GM12801 (cell line): ENCODE measurements around the gene AKNA.

Experiments
- CTCF ChIP-seq: IDR thresholded peaks from one replicate; pipeline ENCODE4 v1.5.1; 2011; ENCODE audit warnings: control low read depth; ENCODE audit not compliant: insufficient read length; ENCODE audit errors: extremely low read depth

The AKNA gene

GRCh38 chr9:114431770-114432169 lies 44.0 kb upstream of the AKNA start:
- TF ChIP-seq CTCF = no peak

DNA sequence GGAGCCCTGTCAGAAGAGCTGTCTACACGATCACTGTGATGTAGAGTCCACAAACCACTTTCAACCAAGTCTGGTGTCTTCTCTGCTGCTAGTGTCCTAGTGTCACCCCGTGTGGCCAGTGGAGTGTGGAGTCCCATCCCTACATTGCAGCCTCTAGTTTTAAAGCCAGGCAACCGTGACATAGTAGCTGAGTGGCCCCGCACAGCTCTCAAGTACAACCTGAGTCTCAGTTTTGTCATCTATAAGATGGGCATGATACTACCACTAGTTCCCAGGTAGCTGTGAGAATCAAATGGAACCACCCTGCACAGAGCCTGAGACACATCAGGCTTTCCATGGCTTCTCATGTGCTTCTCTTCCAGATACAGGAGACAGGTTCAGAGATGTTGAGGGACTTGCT lies 43.2 kb upstream of the AKNA start:
- no peak for TF ChIP-seq CTCF

GRCh38 chr9:114430457-114430856 lies 42.7 kb upstream of the AKNA start:
- TF ChIP-seq CTCF = no peak

DNA sequence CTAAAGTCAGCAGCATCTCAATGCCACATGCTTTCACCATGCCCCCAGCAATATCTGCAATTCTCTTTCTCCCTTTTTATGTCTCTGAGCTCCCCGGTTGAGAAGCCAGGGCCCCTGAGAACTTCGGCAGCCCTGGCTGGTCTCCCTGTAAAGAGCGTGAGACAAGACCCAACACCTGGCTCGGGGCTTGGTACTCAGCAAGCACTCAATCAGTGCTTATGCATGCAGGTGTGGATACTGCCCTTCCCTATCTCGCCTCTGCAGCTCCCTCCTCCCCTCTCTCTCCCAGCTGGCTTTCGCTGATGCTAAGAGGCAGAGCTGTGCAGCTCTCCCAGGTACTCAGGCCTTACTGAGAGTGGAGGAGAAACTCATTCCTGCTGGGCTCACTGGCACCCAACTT lies 41.7 kb upstream of the AKNA start:
- no peak for TF ChIP-seq CTCF

DNA sequence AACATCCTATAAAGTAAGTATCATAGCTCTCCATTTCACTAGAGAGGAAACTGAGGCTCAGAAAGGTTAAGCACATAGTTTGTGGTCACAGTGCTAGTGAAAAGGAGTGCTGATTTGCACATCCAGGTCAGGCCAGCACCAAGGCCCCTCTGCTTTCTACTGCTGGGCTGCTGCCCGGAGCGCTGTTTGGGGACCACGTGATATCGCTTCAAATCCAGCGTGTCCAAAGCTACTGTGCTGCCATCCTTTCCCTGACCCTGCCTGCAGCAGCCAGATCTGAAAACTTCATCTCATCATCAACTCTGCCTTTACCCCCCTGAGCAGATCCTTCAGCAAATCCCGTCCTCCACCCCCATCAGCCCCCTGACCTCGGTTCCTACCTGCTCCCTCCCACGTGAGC lies 40.7 kb upstream of the AKNA start:
- TF ChIP-seq CTCF = no peak

GRCh38 chr9:114427644-114428043 lies 39.9 kb upstream of the AKNA start:
- no peak for TF ChIP-seq CTCF

DNA sequence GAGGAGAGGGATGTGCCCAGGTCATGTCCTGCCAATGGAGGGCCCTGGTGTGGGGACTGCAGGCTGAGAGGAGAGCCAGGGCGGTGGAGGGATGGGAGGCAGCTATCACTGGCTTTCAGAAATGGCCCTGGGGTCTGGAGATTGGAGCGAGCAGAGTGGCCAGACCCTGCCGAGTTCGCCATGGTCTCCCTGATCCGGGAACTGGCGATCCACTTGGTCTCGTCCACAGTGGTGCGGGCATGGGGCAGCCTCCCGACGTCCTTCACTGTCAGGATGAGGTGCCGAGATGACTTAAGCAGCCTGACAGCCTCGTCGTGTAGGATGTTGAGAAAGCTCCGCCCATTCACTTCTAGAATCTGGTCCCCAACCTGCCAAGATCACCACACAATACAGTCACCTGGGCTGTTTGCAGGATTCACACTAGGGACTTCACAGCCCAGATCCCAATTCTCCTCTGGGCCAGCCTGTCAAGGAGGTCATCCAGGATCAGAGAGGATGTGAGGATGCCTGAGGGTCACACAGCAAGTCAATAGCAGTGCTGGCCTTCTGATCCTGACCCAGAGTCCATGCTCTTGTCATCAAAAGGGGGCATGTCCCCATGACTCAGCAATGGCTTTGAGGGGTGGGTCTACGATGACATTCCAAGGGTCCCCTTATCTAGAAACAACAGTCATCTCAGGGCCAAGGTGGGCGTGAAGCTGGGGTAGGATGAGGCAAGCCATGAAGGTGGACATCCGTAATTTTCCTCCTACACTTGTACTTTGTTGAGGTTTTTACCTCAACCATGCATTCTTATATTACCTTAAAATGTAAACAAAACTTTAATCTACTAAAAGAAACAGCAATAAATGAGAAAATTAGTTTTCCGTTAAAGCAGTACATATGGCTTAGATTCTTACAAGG lies 38.5 kb upstream of the AKNA start:
- no peak for TF ChIP-seq CTCF

- no peak for TF ChIP-seq CTCF
Observed at GRCh38 chr9:114425126-114425525, 37.3 kb upstream of the AKNA start.
